ENCODE data around the gene TXNDC15.
"Not testable (repeated sequence)": the region's sequence is repeated elsewhere in the genome, so short reads cannot be mapped to it uniquely, and the experiment has no call there.

The TXNDC15 gene

GRCh38 chr5:134873987-134874830, at the start of gene TXNDC15:
Gene TXNDC15 (plus strand): TSS chr5:134874371. CDS start chr5:134874428, 57 bp downstream.
- peak; percentile 45 for DNase-seq

- DNase-seq, result no peak
These were observed 49.5 kb upstream of the TXNDC15 start for GRCh38 chr5:134824681-134825080.

GRCh38 chr5:134825212-134825611, 49.0 kb upstream of the TXNDC15 start:
- DNase-seq, result no peak

GRCh38 chr5:134833340-134834032, 40.7 kb upstream of the TXNDC15 start:
- no peak for DNase-seq

- no peak for DNase-seq
These were observed 38.5 kb upstream of the TXNDC15 start for GRCh38 chr5:134835623-134836022.

GRCh38 chr5:134837530-134838181, 36.5 kb upstream of the TXNDC15 start:
- no peak for DNase-seq

GRCh38 chr5:134838361-134838760, 35.8 kb upstream of the TXNDC15 start:
- DNase-seq, result not testable (repeated sequence)

GRCh38 chr5:134840811-134841210, 33.4 kb upstream of the TXNDC15 start:
- no peak for DNase-seq

GRCh38 chr5:134844252-134844651, 29.9 kb upstream of the TXNDC15 start:
- no peak for DNase-seq

GRCh38 chr5:134845335-134845851, 28.8 kb upstream of the TXNDC15 start:
- DNase-seq, result no peak

- peak; percentile 80 for DNase-seq
These were observed 28.1 kb upstream of the TXNDC15 start, which contains the start of gene C5orf24 for GRCh38 chr5:134845852-134846640. Gene C5orf24 (plus strand): TSS chr5:134845968. CDS start chr5:134854901, 8,933 bp downstream.

GRCh38 chr5:134846641-134846960, 27.6 kb upstream of the TXNDC15 start:
- no peak for DNase-seq

- not testable (repeated sequence) for DNase-seq
These were observed 24.7 kb upstream of the TXNDC15 start for GRCh38 chr5:134849434-134849933.

- peak; percentile 15 for DNase-seq
These were observed 22.8 kb upstream of the TXNDC15 start for GRCh38 chr5:134851307-134851923.

GRCh38 chr5:134856465-134856864, 17.7 kb upstream of the TXNDC15 start:
- not testable (repeated sequence) for DNase-seq

GRCh38 chr5:134857401-134857800, 16.8 kb upstream of the TXNDC15 start:
- DNase-seq, result no peak

GRCh38 chr5:134864707-134865106, 9.5 kb upstream of the TXNDC15 start:
- no peak for DNase-seq

- no peak for DNase-seq
These were observed 677 bp upstream of the TXNDC15 start for GRCh38 chr5:134873494-134873893.

- DNase-seq, result peak; percentile 10
These were observed 872 bp downstream of the TXNDC15 start for GRCh38 chr5:134874831-134875655.

GRCh38 chr5:134877159-134877558, 3.0 kb downstream of the TXNDC15 start:
- DNase-seq, result no peak

GRCh38 chr5:134878403-134878802, 4.2 kb downstream of the TXNDC15 start:
- no peak for DNase-seq
